Ovary (tissue), 3 donors: ENCODE results near the gene RSPH6A.

Source experiments
- CTCF ChIP-seq, 3 donors: fragments of 450-650 bp in 2 of 3; fragments of 200-600 bp in 1 of 3; IDR thresholded peaks; one replicate each; pipeline versions ENCODE4 v1.5.1 to v1.8.0; 2016 to 2022; ENCODE audit warnings: antibody characterized with exemption in 3 of 3, mild to moderate bottlenecking in 1 of 3
- POLR2A ChIP-seq: fragments of 450-650 bp; IDR thresholded peaks from one replicate; pipeline ENCODE4 v1.6.1; 2017; ENCODE audit warnings: antibody characterized with exemption, mild to moderate bottlenecking, moderate library complexity
- donor health status: DM: no; HTN: no; CAD: no.

GRCh38 chr19:45860359-45861259 lies 45.5 kb upstream of the RSPH6A start:
- TF ChIP-seq POLR2A (no peak), CTCF (IDR thresholded peaks at IDR 0.05) (no peak)
